Panc1 (cell line): ENCODE results near the gene UNC13C. TPM values are rescaled to one million over a fixed set of nuclear protein-coding genes. Genes with fewer than 3 reads are reported as not detected.

Experiments used
- ATAC-seq: fragments of 200-7000 bp; cut with Tn5 transposase; 2 replicates; pipeline ENCODE4 v1.9.1; 2020; ENCODE audit warnings: mild to moderate bottlenecking, moderate library complexity
- BruUV-seq: library from RNA; stranded (reverse); fragments of 400-500 nt; replicated peaks from 2 replicates; lab custom pipeline; 2021; lab: Mats Ljungman, UMichigan
- CTCF ChIA-PET: fragments of 300-600 bp; sonication (Branson Sonifier 250); formaldehyde crosslinking; loops from one replicate; lab custom pipeline; 2022; ENCODE audit warnings: antibody characterized with exemption; lab: Charles Lee
- POLR2A ChIA-PET: fragments of 300-600 bp; sonication (Branson Sonifier 250); formaldehyde crosslinking; loops from one replicate; lab custom pipeline; 2022; ENCODE audit warnings: antibody characterized with exemption; lab: Charles Lee
- DNase-seq: peaks from one replicate; pipeline ENCODE4 v3.0.0-alpha.2; 2010; ENCODE audit warnings: low read depth, low spot score
- H3K27ac ChIP-seq: 2 replicates; pipeline ENCODE4 v1.5.1; 2011; ENCODE audit warnings: mild to moderate bottlenecking, low read length, inconsistent platforms
- H3K27me3 ChIP-seq: fragments of 200-500 bp; sonication (Bioruptor generic); 2 replicates; pipeline ENCODE4 v1.6.0; 2014; ENCODE audit warnings: low read length, inconsistent platforms; ENCODE audit not compliant: control insufficient read depth, insufficient read depth
- H3K36me3 ChIP-seq: fragments of 200-500 bp; sonication (Bioruptor generic); 2 replicates; pipeline ENCODE4 v1.5.1; 2014; ENCODE audit warnings: inconsistent platforms, mild to moderate bottlenecking, low read length, moderate library complexity; ENCODE audit not compliant: control insufficient read depth, insufficient read depth
- H3K4me1 ChIP-seq: 2 replicates; pipeline ENCODE4 v1.5.1; 2011; ENCODE audit warnings: inconsistent platforms, mild to moderate bottlenecking, low read length, moderate library complexity; ENCODE audit not compliant: control insufficient read depth, insufficient read depth
- H3K4me3 ChIP-seq, 2 experiments: 2 replicates each; pipeline ENCODE4 v1.5.1; 2011 to 2012; ENCODE audit warnings: low read depth in 2 of 2, low read length in 2 of 2, mild to moderate bottlenecking in 2 of 2, inconsistent platforms in 1 of 2, moderate library complexity in 1 of 2
- H3K9me3 ChIP-seq: fragments of 200-500 bp; sonication (Bioruptor generic); 2 replicates; pipeline ENCODE4 v1.5.1; 2014; ENCODE audit warnings: low read depth, mild to moderate bottlenecking, inconsistent platforms, low read length, moderate library complexity; ENCODE audit not compliant: control insufficient read depth, insufficient read depth
- POLR2AphosphoS5 ChIP-seq: IDR thresholded peaks from 2 replicates; pipeline ENCODE4 v1.6.1; 2012; ENCODE audit warnings: mild to moderate bottlenecking, low read depth, low read length, moderate library complexity
- SIN3A ChIP-seq: IDR thresholded peaks from 2 replicates; pipeline ENCODE4 v1.6.1; 2012; ENCODE audit warnings: low read depth, mild to moderate bottlenecking, low read length, moderate library complexity, borderline replicate concordance; ENCODE audit not compliant: insufficient read depth
- TCF7L2 ChIP-seq: IDR thresholded peaks from 2 replicates; pipeline ENCODE4 v1.6.1; 2011; ENCODE audit warnings: mild to moderate bottlenecking, low read depth, low read length, inconsistent platforms
- in situ Hi-C: cut with HindIII; loops from 2 replicates; pipeline ENCODE4 v1.10.0; 2016; ENCODE audit warnings: low sequenced_read_pairs, low pct_unique_long_range_greater_than_20kb
- intact Hi-C: fragments of 100-400 bp; cut with micrococcal nuclease; formaldehyde crosslinking; loops from one replicate; pipeline ENCODE4 v1.10.0; 2022; ENCODE audit not compliant: unreplicated experiment
- total RNA-seq: library from RNA; stranded (reverse); gene quantifications from one replicate; pipeline ENCODE4 v1.2.1, GENCODE V29; 2021; ENCODE audit not compliant: unreplicated experiment
- TF ChIP-seq, protein P1 (sequence below): fragments of 450-650 bp; IDR thresholded peaks from 2 replicates; pipeline ENCODE4 v1.5.1; 2017; ENCODE audit warnings: mild to moderate bottlenecking
- TF ChIP-seq, protein P2 (sequence below), 2 experiments: IDR thresholded peaks; 2 replicates each; pipeline ENCODE4 v1.6.1; 2011 to 2012; ENCODE audit warnings: low read depth in 2 of 2, control low read depth in 1 of 2, low read length in 1 of 2, mild to moderate bottlenecking in 1 of 2, moderate library complexity in 1 of 2; ENCODE audit not compliant: insufficient read depth in 1 of 2

The UNC13C gene
- total RNA-seq, 1 experiment from 2014 or later, result not detected

DNA sequence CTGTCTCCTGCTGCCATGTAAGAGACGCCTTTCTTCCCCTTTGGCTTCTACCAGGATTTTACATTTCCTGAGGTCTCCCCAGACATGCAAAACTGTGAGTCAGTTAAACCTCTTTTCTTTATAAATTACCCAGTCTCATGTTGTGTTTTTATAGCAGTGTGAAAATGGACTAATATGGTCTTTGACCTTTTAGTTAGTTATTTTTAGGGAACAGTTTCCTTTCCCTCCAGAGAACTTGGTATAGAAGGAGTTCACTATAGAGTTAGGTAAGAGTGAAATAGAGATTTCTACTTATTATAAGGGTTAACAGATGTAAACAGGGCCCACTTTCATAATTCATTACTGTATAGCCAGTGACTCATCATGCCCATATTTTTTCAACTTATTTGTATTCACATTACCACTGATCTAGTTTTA lies 170.9 kb downstream of the UNC13C start:
- no TSS peak for BruUV-seq
- DNase-seq (no peak), ATAC-seq (no peak)
- Histone ChIP-seq H3K4me3 (no peak overlapping the region), H3K27ac (no peak overlapping the region), H3K4me1 (no peaks in the 10 kb centered on the region), H3K9me3 (0 out of 2 replicates have a peak, but pooled peaks cover 4% of the 10 kb centered on the region), H3K27me3 (no peaks in the 10 kb centered on the region), H3K36me3 (no peaks in the 10 kb centered on the region)
- ChIA-PET CTCF (no interaction called here), POLR2A (no interaction called here)
- TF ChIP-seq, protein P1, sequence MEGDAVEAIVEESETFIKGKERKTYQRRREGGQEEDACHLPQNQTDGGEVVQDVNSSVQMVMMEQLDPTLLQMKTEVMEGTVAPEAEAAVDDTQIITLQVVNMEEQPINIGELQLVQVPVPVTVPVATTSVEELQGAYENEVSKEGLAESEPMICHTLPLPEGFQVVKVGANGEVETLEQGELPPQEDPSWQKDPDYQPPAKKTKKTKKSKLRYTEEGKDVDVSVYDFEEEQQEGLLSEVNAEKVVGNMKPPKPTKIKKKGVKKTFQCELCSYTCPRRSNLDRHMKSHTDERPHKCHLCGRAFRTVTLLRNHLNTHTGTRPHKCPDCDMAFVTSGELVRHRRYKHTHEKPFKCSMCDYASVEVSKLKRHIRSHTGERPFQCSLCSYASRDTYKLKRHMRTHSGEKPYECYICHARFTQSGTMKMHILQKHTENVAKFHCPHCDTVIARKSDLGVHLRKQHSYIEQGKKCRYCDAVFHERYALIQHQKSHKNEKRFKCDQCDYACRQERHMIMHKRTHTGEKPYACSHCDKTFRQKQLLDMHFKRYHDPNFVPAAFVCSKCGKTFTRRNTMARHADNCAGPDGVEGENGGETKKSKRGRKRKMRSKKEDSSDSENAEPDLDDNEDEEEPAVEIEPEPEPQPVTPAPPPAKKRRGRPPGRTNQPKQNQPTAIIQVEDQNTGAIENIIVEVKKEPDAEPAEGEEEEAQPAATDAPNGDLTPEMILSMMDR, result no peak
- TF ChIP-seq SIN3A (no peak), TCF7L2 (no peak), POLR2AphosphoS5 (no peak)
- TF ChIP-seq, protein P2, sequence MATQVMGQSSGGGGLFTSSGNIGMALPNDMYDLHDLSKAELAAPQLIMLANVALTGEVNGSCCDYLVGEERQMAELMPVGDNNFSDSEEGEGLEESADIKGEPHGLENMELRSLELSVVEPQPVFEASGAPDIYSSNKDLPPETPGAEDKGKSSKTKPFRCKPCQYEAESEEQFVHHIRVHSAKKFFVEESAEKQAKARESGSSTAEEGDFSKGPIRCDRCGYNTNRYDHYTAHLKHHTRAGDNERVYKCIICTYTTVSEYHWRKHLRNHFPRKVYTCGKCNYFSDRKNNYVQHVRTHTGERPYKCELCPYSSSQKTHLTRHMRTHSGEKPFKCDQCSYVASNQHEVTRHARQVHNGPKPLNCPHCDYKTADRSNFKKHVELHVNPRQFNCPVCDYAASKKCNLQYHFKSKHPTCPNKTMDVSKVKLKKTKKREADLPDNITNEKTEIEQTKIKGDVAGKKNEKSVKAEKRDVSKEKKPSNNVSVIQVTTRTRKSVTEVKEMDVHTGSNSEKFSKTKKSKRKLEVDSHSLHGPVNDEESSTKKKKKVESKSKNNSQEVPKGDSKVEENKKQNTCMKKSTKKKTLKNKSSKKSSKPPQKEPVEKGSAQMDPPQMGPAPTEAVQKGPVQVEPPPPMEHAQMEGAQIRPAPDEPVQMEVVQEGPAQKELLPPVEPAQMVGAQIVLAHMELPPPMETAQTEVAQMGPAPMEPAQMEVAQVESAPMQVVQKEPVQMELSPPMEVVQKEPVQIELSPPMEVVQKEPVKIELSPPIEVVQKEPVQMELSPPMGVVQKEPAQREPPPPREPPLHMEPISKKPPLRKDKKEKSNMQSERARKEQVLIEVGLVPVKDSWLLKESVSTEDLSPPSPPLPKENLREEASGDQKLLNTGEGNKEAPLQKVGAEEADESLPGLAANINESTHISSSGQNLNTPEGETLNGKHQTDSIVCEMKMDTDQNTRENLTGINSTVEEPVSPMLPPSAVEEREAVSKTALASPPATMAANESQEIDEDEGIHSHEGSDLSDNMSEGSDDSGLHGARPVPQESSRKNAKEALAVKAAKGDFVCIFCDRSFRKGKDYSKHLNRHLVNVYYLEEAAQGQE (IDR thresholded peaks at IDR 0.05; ENCODE audit: insufficient read depth in 1 of 2, low read depth in 2 of 2, low read length in 1 of 2), result no peak
- in situ Hi-C loops, result no loop called here
- intact Hi-C loops, result no loop called here

DNA sequence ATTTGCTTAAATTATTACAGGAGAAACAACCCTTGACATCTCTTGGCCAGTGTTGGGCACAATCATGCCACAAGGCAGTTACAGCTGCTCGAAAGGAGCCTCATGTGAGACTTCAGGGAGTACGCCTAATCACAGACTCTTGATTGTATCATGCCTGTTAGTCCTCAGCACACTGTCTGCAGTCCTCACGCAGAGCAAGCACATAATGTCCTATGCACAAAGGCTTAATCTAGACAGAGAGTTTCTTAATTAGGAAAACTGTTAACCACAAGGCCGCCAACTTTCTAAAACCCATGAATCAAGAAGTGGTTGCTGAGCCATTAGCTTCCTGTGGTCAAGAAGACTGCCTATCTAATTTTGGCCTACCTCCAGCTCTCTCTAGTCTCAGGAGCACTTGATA lies 172.0 kb downstream of the UNC13C start:
- TF ChIP-seq TCF7L2, result no peak
- TF ChIP-seq, protein P1, result no peak
- TF ChIP-seq, protein P2 (IDR thresholded peaks at IDR 0.05; ENCODE audit: insufficient read depth in 1 of 2, low read depth in 2 of 2, low read length in 1 of 2), result no peak
- no peak for TF ChIP-seq SIN3A
- TF ChIP-seq POLR2AphosphoS5, result no peak
- ChIA-PET POLR2A (no interaction called here), CTCF (no interaction called here)
- in situ Hi-C loops, result no loop called here
- no peak overlapping the region for H3K4me3 ChIP-seq
- no peaks in the 10 kb centered on the region for H3K27me3 ChIP-seq
- DNase-seq, result no peak
- H3K4me1 ChIP-seq, result no peaks in the 10 kb centered on the region
- intact Hi-C loops, result no loop called here
- no TSS peak for BruUV-seq
- H3K9me3 ChIP-seq, result 0 out of 2 replicates have a peak, but pooled peaks cover 4% of the 10 kb centered on the region
- no peak overlapping the region for H3K27ac ChIP-seq
- no peaks in the 10 kb centered on the region for H3K36me3 ChIP-seq
- ATAC-seq, result no peak
